WTC11 (cell line): ENCODE results near the gene XRCC4. TPM values are rescaled to one million over a fixed set of nuclear protein-coding genes. Genes with fewer than 3 reads are reported as not detected.

Source experiments
- ATAC-seq: fragments of 200-7000 bp; cut with Tn5 transposase; 2 replicates; pipeline ENCODE4 v1.10.0; 2021; ENCODE audit warnings: mild to moderate bottlenecking, moderate library complexity
- CTCF ChIA-PET: fragments of 300-600 bp; sonication (Branson Sonifier 250); formaldehyde crosslinking; loops from one replicate; lab custom pipeline; 2021; ENCODE audit warnings: antibody characterized with exemption; lab: Charles Lee
- POLR2A ChIA-PET: fragments of 350-600 bp; sonication (Branson Sonifier 250); formaldehyde crosslinking; loops from one replicate; lab custom pipeline; 2021; ENCODE audit warnings: antibody characterized with exemption; lab: Charles Lee
- DNase-seq: peaks from one replicate; pipeline ENCODE4 v3.0.0; 2021; ENCODE audit warnings: low spot score
- H3K27ac Mint-ChIP-seq: 2 replicates; pipeline ENCODE4 v1.8.0; 2021; ENCODE audit warnings: mixed read lengths
- H3K27me3 Mint-ChIP-seq: 2 replicates; pipeline ENCODE4 v1.8.0; 2021; ENCODE audit warnings: low read depth, mild to moderate bottlenecking, moderate library complexity, mixed read lengths
- H3K36me3 Mint-ChIP-seq: 2 replicates; pipeline ENCODE4 v1.8.0; 2021; ENCODE audit warnings: mixed read lengths
- H3K4me1 Mint-ChIP-seq: 2 replicates; pipeline ENCODE4 v1.8.0; 2022; ENCODE audit warnings: mixed read lengths
- H3K4me3 Mint-ChIP-seq: 2 replicates; pipeline ENCODE4 v1.8.0; 2021; ENCODE audit warnings: mild to moderate bottlenecking, moderate library complexity, mixed read lengths
- H3K9me3 Mint-ChIP-seq: 2 replicates; pipeline ENCODE4 v1.8.0; 2021; ENCODE audit warnings: mixed read lengths
- FOXK1 ChIP-seq: sonication (generic); formaldehyde crosslinking; IDR thresholded peaks from 2 replicates; pipeline ENCODE4 v1.8.0; 2022; ENCODE audit warnings: mild to moderate bottlenecking, moderate library complexity, missing genetic modification reagents
- GTF2I ChIP-seq: fragments of 250-450 bp; sonication (Bioruptor Pico); conservative IDR thresholded peaks from 2 replicates; pipeline ENCODE4 v1.4.0; 2021; ENCODE audit warnings: mild to moderate bottlenecking
- NFATC4 ChIP-seq: fragments of 250-450 bp; sonication (Bioruptor Pico); IDR thresholded peaks from 2 replicates; pipeline ENCODE4 v1.9.0; 2021; ENCODE audit warnings: mild to moderate bottlenecking
- NFE2L1 ChIP-seq: sonication (generic); formaldehyde crosslinking; IDR thresholded peaks from 2 replicates; pipeline ENCODE4 v1.8.1; 2023; ENCODE audit warnings: missing genetic modification reagents
- NFYB ChIP-seq: sonication (generic); formaldehyde crosslinking; conservative IDR thresholded peaks from 2 replicates; pipeline ENCODE4 v1.8.0; 2022; ENCODE audit warnings: low read depth, missing genetic modification reagents
- NR3C1 ChIP-seq: sonication (generic); formaldehyde crosslinking; conservative IDR thresholded peaks from 2 replicates; pipeline ENCODE4 v1.8.1; 2023; ENCODE audit warnings: low read depth, mild to moderate bottlenecking, missing genetic modification reagents
- TCF7 ChIP-seq: sonication (generic); formaldehyde crosslinking; IDR thresholded peaks from 2 replicates; pipeline ENCODE4 v1.8.0; 2022; ENCODE audit warnings: mild to moderate bottlenecking, low read depth, missing genetic modification reagents, moderate library complexity
- ZNF317 ChIP-seq: sonication (generic); formaldehyde crosslinking; IDR thresholded peaks from 2 replicates; pipeline ENCODE4 v1.8.1; 2023; ENCODE audit warnings: low read depth, mild to moderate bottlenecking, moderate library complexity, missing genetic modification reagents, borderline replicate concordance
- ZNF396 ChIP-seq: fragments of 250-450 bp; sonication (Bioruptor Pico); IDR thresholded peaks from 2 replicates; pipeline ENCODE4 v1.8.0; 2021; ENCODE audit warnings: mild to moderate bottlenecking, moderate library complexity, borderline replicate concordance
- ZNF671 ChIP-seq: fragments of 250-450 bp; sonication (Bioruptor Pico); IDR thresholded peaks from 2 replicates; pipeline ENCODE4 v1.8.0; 2021; ENCODE audit warnings: mild to moderate bottlenecking
- total RNA-seq: library from RNA; stranded (reverse); gene quantifications from 3 replicates; pipeline ENCODE4 v1.2.3, GENCODE V29; 2021
- TF ChIP-seq, protein P1 (sequence below): sonication (generic); formaldehyde crosslinking; IDR thresholded peaks from 2 replicates; pipeline ENCODE4 v1.8.0; 2022; ENCODE audit warnings: missing genetic modification reagents
- TF ChIP-seq, protein P2 (sequence below): fragments of 250-450 bp; sonication (Bioruptor Pico); conservative IDR thresholded peaks from 2 replicates; pipeline ENCODE4 v1.9.0; 2021; ENCODE audit warnings: mild to moderate bottlenecking
- TF ChIP-seq, protein P3 (sequence below): sonication (generic); formaldehyde crosslinking; IDR thresholded peaks from 2 replicates; pipeline ENCODE4 v1.8.0; 2022; ENCODE audit warnings: mild to moderate bottlenecking, missing genetic modification reagents
- TF ChIP-seq, protein P4 (sequence below): fragments of 250-450 bp; sonication (Bioruptor Pico); IDR thresholded peaks from 2 replicates; pipeline ENCODE4 v1.9.0; 2021; ENCODE audit warnings: mild to moderate bottlenecking, borderline replicate concordance
- TF ChIP-seq, protein P5 (sequence below): sonication (generic); formaldehyde crosslinking; IDR thresholded peaks from 2 replicates; pipeline ENCODE4 v1.8.1; 2022; ENCODE audit warnings: low read depth, mild to moderate bottlenecking, moderate library complexity, missing genetic modification reagents, borderline replicate concordance
- TF ChIP-seq, protein P6 (sequence below): sonication (generic); formaldehyde crosslinking; conservative IDR thresholded peaks from 2 replicates; pipeline ENCODE4 v1.8.1; 2023; ENCODE audit warnings: mild to moderate bottlenecking, low read depth, missing genetic modification reagents, moderate library complexity
- TF ChIP-seq, protein P7 (sequence below): fragments of 250-450 bp; sonication (Bioruptor Pico); IDR thresholded peaks from 2 replicates; pipeline ENCODE4 v1.9.0; 2021; ENCODE audit warnings: mild to moderate bottlenecking

Gene XRCC4
- total RNA-seq, 1 experiment from 2014 or later: 13.5 TPM

DNA sequence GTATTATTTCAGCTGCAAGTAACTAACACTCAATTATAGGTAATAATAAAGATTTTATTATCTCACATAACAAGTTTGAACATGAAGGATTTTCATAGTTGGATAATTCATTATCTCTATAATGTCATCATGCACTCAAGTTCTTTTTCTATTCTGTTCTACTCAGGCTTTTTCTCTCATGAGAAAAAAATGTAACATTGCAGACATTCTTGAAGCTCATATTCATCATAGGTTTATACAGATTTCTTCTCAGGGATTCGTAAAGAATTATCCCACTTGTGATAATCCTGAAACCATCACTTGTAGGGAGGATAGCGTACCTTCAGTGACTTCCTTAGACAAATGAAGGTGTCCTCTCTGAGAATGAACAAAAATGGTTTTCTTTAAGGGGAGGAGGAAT is 150.3 kb downstream of the XRCC4 start:
- TF ChIP-seq, protein P1, sequence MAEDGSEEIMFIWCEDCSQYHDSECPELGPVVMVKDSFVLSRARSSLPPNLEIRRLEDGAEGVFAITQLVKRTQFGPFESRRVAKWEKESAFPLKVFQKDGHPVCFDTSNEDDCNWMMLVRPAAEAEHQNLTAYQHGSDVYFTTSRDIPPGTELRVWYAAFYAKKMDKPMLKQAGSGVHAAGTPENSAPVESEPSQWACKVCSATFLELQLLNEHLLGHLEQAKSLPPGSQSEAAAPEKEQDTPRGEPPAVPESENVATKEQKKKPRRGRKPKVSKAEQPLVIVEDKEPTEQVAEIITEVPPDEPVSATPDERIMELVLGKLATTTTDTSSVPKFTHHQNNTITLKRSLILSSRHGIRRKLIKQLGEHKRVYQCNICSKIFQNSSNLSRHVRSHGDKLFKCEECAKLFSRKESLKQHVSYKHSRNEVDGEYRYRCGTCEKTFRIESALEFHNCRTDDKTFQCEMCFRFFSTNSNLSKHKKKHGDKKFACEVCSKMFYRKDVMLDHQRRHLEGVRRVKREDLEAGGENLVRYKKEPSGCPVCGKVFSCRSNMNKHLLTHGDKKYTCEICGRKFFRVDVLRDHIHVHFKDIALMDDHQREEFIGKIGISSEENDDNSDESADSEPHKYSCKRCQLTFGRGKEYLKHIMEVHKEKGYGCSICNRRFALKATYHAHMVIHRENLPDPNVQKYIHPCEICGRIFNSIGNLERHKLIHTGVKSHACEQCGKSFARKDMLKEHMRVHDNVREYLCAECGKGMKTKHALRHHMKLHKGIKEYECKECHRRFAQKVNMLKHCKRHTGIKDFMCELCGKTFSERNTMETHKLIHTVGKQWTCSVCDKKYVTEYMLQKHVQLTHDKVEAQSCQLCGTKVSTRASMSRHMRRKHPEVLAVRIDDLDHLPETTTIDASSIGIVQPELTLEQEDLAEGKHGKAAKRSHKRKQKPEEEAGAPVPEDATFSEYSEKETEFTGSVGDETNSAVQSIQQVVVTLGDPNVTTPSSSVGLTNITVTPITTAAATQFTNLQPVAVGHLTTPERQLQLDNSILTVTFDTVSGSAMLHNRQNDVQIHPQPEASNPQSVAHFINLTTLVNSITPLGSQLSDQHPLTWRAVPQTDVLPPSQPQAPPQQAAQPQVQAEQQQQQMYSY: no peak
- TF ChIP-seq, protein P2, sequence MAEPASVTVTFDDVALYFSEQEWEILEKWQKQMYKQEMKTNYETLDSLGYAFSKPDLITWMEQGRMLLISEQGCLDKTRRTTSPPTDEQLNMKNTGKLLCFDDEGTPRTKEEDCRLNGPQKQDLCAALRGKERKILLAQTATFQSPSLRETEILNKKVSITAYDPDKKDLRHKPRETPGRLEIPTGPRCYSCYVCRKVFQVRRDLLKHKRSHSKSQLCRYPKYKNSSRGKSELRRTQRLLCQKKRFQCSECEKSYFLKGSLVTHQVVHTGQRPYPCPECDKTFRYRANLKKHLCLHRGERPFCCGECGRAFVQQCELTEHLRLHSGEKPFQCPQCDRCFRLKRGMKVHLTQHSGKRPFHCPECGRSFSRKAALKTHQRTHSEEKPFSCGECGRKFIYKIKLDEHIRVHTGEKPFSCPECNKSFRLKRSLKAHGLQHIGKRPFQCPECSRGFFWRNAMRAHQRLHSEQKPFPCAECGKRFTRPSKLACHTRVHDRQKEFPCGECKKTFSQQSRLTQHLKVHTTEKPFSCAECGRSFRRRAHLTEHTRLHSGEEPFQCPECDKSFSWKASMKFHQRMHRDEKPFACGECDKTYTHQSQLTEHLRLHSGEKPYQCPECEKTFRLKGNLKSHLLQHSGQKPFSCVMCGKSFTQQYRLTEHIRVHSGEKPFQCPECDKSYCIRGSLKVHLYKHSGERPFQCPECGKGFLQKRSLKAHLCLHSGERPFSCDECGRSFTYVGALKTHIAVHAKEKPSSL (CRISPR knock-in tag): no peak
- no peak for TF ChIP-seq ZNF317 (CRISPR knock-in tag)
- no peak for TF ChIP-seq NFYB (CRISPR knock-in tag)
- TF ChIP-seq, protein P3, sequence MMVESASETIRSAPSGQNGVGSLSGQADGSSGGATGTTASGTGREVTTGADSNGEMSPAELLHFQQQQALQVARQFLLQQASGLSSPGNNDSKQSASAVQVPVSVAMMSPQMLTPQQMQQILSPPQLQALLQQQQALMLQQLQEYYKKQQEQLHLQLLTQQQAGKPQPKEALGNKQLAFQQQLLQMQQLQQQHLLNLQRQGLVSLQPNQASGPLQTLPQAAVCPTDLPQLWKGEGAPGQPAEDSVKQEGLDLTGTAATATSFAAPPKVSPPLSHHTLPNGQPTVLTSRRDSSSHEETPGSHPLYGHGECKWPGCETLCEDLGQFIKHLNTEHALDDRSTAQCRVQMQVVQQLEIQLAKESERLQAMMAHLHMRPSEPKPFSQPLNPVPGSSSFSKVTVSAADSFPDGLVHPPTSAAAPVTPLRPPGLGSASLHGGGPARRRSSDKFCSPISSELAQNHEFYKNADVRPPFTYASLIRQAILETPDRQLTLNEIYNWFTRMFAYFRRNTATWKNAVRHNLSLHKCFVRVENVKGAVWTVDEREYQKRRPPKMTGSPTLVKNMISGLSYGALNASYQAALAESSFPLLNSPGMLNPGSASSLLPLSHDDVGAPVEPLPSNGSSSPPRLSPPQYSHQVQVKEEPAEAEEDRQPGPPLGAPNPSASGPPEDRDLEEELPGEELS (CRISPR knock-in tag): no peak
- TF ChIP-seq ZNF396 (CRISPR knock-in tag): no peak
- no peak for TF ChIP-seq ZNF671 (CRISPR knock-in tag)
- TF ChIP-seq, protein P4, sequence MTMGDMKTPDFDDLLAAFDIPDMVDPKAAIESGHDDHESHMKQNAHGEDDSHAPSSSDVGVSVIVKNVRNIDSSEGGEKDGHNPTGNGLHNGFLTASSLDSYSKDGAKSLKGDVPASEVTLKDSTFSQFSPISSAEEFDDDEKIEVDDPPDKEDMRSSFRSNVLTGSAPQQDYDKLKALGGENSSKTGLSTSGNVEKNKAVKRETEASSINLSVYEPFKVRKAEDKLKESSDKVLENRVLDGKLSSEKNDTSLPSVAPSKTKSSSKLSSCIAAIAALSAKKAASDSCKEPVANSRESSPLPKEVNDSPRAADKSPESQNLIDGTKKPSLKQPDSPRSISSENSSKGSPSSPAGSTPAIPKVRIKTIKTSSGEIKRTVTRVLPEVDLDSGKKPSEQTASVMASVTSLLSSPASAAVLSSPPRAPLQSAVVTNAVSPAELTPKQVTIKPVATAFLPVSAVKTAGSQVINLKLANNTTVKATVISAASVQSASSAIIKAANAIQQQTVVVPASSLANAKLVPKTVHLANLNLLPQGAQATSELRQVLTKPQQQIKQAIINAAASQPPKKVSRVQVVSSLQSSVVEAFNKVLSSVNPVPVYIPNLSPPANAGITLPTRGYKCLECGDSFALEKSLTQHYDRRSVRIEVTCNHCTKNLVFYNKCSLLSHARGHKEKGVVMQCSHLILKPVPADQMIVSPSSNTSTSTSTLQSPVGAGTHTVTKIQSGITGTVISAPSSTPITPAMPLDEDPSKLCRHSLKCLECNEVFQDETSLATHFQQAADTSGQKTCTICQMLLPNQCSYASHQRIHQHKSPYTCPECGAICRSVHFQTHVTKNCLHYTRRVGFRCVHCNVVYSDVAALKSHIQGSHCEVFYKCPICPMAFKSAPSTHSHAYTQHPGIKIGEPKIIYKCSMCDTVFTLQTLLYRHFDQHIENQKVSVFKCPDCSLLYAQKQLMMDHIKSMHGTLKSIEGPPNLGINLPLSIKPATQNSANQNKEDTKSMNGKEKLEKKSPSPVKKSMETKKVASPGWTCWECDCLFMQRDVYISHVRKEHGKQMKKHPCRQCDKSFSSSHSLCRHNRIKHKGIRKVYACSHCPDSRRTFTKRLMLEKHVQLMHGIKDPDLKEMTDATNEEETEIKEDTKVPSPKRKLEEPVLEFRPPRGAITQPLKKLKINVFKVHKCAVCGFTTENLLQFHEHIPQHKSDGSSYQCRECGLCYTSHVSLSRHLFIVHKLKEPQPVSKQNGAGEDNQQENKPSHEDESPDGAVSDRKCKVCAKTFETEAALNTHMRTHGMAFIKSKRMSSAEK: no peak
- no peak for TF ChIP-seq GTF2I (CRISPR knock-in tag)
- TF ChIP-seq FOXK1 (CRISPR knock-in tag): no peak
- TF ChIP-seq, protein P5, sequence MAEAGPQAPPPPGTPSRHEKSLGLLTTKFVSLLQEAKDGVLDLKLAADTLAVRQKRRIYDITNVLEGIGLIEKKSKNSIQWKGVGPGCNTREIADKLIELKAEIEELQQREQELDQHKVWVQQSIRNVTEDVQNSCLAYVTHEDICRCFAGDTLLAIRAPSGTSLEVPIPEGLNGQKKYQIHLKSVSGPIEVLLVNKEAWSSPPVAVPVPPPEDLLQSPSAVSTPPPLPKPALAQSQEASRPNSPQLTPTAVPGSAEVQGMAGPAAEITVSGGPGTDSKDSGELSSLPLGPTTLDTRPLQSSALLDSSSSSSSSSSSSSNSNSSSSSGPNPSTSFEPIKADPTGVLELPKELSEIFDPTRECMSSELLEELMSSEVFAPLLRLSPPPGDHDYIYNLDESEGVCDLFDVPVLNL (CRISPR knock-in tag): no peak
- no peak for TF ChIP-seq NFE2L1 (CRISPR knock-in tag)
- TF ChIP-seq, protein P6, sequence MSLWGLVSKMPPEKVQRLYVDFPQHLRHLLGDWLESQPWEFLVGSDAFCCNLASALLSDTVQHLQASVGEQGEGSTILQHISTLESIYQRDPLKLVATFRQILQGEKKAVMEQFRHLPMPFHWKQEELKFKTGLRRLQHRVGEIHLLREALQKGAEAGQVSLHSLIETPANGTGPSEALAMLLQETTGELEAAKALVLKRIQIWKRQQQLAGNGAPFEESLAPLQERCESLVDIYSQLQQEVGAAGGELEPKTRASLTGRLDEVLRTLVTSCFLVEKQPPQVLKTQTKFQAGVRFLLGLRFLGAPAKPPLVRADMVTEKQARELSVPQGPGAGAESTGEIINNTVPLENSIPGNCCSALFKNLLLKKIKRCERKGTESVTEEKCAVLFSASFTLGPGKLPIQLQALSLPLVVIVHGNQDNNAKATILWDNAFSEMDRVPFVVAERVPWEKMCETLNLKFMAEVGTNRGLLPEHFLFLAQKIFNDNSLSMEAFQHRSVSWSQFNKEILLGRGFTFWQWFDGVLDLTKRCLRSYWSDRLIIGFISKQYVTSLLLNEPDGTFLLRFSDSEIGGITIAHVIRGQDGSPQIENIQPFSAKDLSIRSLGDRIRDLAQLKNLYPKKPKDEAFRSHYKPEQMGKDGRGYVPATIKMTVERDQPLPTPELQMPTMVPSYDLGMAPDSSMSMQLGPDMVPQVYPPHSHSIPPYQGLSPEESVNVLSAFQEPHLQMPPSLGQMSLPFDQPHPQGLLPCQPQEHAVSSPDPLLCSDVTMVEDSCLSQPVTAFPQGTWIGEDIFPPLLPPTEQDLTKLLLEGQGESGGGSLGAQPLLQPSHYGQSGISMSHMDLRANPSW: no peak
- no peak for TF ChIP-seq TCF7
- no peak for TF ChIP-seq NR3C1 (CRISPR knock-in tag)
- TF ChIP-seq NFATC4 (CRISPR knock-in tag): no peak
- TF ChIP-seq, protein P7, sequence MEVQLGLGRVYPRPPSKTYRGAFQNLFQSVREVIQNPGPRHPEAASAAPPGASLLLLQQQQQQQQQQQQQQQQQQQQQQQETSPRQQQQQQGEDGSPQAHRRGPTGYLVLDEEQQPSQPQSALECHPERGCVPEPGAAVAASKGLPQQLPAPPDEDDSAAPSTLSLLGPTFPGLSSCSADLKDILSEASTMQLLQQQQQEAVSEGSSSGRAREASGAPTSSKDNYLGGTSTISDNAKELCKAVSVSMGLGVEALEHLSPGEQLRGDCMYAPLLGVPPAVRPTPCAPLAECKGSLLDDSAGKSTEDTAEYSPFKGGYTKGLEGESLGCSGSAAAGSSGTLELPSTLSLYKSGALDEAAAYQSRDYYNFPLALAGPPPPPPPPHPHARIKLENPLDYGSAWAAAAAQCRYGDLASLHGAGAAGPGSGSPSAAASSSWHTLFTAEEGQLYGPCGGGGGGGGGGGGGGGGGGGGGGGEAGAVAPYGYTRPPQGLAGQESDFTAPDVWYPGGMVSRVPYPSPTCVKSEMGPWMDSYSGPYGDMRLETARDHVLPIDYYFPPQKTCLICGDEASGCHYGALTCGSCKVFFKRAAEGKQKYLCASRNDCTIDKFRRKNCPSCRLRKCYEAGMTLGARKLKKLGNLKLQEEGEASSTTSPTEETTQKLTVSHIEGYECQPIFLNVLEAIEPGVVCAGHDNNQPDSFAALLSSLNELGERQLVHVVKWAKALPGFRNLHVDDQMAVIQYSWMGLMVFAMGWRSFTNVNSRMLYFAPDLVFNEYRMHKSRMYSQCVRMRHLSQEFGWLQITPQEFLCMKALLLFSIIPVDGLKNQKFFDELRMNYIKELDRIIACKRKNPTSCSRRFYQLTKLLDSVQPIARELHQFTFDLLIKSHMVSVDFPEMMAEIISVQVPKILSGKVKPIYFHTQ (CRISPR knock-in tag): no peak
- ATAC-seq (no peak), DNase-seq (no peak)
- peaks cover 6% of the 10 kb centered on the region; the same call in 1 of the 2 replicates for H3K9me3 Mint-ChIP-seq
- peaks cover 29% of the 10 kb centered on the region for H3K4me1 Mint-ChIP-seq
- CTCF ChIA-PET: no interaction called here
- no peak overlapping the region for H3K4me3 Mint-ChIP-seq
- H3K27ac Mint-ChIP-seq: no peak overlapping the region
- no peaks in the 10 kb centered on the region for H3K27me3 Mint-ChIP-seq
- POLR2A ChIA-PET: no interaction called here
- no peaks in the 10 kb centered on the region for H3K36me3 Mint-ChIP-seq
